Measurements from ENCODE around the gene AGAP5.

DNA sequence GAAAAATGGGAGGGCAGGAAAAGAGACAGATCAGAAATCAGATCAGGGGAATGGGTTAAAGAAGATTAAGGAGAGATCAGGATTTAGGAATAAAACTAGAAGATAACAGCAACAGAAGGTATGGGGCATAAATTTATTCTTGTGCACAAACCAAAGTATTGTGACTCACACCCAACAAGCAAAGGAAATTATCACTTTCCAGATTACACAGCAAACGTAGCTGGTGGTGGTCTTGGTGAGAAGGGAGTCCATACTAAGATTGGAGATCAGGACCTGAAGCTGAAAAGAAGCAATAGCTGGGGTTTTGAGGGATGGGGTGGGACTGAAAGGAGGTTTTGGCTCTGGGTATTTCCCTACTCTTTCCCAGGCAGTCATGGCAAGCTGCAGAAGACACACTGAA, 53.1 kb downstream of the AGAP5 start:
- TF ChIP-seq EZH2 (IDR thresholded peaks at IDR 0.05; ENCODE audit: insufficient read depth, poor library complexity, severe bottlenecking) (no peak), EZH2phosphoT487 (IDR thresholded peaks at IDR 0.05; ENCODE audit: insufficient read depth, low read depth) (no peak)
